Midbrain (tissue), 1 donor: ENCODE data around the gene AEBP1.
A peak's percentile ranks its signal among the peaks of the same experiment; 100 is the strongest.

Experiments
- DNase-seq: peaks from one replicate; lab custom pipeline; 2025; lab: John Stamatoyannopoulos, UW

The AEBP1 gene

DNA sequence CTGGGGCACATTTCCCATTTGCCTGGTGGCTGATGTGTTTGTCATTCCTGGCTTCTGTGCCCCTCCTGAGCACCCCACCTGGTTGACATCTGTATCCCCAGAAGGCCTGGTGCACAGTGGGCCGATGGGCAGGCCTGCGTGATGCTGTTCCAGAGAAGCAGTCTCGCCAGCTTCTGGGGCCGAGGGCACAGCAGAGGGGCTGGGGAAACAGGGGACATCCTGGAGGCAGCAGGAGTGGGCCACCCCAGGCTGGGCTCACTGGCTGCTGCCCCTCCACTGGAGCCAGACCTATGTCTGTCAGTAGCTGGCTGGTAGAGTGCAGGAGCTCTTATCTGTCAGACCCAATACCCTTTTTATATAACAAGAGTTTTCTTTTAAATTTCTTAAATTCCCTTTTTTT is 37.9 kb downstream of the AEBP1 start:
- no peak for DNase-seq

- no peak for DNase-seq
These were observed 39.6 kb downstream of the AEBP1 start for GRCh38 chr7:44143646-44144250.

DNA sequence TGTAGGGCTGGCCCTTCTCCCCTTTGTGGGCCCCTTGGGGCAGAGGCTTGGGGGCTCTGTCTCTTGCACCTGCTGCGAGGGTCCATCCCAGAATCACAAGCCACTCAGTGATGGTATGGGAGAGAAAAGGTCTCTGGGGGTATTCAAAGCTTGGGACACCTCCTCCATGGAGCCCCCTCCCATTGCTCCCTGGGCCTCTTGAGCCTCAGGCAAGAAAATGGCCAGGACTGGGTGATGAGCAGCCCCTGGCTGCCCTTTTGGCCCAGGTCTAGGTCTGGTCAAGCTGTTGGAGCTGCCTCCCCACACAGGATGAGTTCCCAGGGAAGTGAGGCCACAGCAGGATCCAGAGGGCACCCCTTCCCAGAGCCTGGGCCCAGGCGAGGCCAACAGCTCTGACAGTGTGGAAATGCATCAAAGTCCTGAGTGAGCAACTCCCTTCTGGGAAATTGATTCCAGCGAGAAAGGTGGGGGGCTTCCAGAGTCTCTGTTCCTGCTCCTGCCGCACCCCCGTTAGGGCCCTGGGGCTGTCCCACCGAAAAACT is 40.4 kb downstream of the AEBP1 start:
- DNase-seq: no peak

DNA sequence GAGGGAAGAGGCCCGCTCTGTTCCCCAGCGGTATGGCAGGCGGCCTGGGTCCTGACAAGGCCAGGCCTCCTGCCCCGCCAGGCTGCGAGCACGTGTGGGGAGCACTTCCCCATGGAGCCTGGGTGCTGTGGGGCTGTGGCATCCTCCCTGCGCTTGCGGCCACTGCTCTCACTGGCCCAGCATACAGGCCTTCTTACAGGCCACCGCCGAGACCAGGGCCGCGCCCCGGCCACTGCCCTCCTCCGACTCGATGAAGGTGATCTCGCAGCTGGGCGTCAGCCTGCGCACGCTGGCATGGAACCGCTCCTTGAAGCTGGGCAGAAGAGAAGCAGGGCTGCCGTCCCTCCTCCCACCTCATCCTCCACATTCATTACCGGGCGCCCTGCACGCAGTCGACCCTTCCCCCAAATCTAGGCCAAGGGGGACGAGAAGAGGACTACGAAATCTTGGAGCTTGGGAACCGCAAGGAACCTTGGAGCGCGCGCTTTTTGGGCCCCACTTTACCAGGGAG is 40.9 kb downstream of the AEBP1 start:
- no peak for DNase-seq

DNA sequence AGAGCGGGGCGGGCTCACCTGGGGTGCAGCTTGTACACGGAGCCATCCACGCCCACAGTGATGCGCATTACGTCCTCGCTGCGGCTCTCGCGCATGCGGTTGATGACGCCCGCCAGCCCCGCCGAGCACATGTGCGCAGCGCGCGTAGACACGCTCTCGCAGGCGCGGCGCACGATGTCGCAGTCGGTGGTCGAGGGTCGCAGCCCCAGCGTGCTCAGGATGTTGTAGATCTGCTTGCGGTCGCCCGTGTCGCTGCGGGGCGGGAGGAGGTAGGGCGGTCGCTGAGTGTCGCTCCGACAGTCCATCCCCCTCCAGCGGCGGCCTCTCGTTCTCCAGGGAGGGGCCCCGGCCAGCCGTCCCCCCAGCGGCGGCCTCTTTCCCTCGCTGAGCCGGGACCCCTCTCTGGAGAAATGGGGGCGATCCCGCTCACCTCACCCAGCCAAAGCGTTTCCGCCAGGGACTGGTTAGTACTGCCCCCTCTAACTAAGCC is 41.4 kb downstream of the AEBP1 start:
- peak; percentile 20 for DNase-seq

DNA sequence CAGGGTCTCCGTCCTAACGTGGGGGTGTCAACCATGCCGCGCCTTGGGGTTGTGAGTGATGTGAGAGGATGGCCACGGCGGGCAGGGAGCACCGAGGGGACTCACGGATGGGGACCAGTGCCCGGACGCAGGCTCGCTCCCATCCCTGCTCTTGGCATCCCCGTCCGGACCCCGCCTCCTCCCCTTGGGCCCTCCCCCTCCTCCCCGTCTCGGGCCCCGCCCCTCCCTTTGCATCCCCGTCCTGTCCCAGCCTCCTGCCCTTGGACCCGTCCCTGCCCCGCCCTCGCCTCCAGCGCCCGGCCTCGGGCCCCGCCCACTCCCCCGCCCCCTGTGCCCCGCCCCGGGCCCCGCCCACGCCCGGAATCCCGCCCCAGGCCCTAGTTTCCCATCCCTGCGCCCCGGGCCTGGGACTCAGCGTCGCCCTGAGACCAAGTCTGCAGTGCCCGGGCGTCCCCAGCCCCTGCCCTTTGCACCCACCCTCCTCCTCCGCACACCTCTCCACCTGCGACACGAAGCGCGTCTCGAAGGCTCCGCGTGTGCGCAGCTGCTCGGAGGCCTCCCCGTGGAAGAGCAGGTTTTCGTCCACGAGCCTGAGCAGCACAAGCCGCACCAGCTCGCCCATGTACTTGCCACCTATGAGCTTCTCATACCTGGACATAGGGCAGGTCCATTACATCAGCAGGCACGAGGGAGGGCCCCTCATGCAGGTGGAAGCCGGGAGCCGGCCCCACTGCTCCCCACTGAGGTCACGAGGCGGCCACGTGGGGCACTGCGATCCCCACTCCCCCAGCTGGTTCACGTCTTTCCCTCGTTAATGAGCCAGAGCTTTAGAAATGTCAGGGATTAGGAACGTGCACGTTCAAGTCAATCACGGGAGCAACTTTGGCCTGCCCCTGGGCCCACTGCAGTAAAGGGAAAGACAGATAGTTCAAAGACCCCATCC is 42.1 kb downstream of the AEBP1 start:
- peak; percentile 41 for DNase-seq

DNA sequence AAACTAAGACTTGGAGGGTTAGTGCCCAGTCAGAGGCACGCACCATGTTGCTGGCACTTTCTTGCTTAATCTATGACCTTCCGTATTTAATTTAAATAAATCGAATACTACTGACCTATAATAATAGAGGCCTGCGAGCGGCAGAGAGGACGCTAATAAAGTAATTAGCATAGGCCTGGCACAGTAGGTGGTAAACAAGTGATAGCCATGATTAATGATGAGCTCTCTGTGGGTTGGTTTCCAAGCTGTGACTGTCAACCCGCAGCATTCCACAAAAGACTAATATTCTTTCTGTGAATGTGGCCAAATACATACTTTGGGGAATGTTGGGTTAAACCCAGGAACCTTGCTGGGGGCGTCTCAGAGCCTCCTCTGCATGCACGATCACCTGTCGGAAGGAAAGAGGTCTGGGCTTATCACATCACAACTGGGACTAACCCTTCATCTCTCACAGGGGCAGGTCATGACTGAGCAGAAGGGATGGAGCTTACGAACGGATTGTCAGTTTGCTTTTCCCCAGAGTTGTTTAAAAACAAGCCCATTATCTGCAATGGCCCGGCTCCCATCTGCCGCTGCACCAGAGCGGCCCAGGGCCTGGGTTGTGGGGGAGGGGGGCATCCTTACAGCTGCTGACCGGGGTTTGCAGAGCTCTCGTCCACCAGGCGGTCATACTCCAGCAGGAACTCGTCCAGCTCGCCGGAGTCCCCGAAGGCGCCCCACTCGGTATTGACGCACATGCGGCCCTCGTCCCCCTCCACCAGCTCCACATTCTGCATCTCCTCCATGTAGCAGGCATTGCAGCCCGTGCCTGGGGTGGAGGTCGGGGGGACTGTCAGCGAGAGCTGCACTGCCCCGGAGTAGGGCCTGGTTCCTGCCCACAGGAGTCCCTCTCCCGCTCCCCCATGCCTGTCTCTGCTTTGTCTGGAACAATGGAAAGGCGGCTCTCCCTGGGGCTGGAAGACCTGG is 43.2 kb downstream of the AEBP1 start:
- DNase-seq: no peak

DNA sequence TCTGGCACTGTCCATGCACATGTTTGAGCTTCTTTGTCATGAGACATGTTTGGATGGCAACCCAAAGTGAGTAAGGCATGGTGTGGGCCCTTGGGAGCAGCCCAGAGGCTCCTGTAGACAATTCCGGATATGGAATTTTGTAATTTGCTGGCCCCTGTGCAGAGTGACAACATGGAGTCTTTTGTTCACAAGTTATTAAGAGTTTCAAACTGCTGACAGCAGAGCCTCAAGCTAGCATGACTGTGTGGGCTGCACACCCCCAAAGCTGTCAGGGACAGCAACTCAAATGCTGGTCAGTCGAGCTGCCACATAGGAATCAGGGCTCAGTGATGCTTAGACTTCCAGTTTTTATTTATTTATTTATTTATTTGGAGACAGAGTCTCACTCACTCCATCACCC is 44.0 kb downstream of the AEBP1 start:
- no peak for DNase-seq

DNA sequence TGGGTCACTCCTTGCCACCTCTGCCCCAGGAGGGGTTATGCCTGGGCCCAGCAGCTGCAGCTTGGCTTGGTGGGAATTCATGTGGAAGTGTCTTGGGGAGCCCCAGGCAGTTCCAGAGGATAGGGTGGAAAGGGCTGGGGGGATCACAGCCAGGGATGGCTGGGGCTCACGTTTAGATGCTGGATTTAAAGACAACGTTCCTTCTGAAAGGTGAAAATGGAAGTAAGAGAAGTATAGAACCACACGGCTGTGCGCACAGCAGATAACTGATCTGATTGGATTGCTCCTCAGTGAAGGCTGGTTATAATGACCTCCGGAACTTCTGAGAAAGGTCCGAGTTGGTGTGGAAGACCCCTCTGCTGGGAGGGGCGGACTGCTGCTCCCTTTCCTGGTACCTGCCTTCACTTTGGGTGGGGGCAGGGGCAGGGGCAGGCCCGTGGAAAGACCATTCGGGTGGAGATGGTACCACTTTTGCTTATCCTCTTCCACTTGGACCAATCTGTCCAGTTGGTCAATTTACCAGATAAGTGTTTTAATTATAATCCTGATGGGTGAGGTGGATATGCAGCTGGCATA is 44.9 kb downstream of the AEBP1 start:
- no peak for DNase-seq

- DNase-seq: no peak
These were observed 45.7 kb downstream of the AEBP1 start for GRCh38 chr7:44149571-44150465.

- no peak for DNase-seq
These were observed 46.3 kb downstream of the AEBP1 start for GRCh38 chr7:44150466-44150832.

DNA sequence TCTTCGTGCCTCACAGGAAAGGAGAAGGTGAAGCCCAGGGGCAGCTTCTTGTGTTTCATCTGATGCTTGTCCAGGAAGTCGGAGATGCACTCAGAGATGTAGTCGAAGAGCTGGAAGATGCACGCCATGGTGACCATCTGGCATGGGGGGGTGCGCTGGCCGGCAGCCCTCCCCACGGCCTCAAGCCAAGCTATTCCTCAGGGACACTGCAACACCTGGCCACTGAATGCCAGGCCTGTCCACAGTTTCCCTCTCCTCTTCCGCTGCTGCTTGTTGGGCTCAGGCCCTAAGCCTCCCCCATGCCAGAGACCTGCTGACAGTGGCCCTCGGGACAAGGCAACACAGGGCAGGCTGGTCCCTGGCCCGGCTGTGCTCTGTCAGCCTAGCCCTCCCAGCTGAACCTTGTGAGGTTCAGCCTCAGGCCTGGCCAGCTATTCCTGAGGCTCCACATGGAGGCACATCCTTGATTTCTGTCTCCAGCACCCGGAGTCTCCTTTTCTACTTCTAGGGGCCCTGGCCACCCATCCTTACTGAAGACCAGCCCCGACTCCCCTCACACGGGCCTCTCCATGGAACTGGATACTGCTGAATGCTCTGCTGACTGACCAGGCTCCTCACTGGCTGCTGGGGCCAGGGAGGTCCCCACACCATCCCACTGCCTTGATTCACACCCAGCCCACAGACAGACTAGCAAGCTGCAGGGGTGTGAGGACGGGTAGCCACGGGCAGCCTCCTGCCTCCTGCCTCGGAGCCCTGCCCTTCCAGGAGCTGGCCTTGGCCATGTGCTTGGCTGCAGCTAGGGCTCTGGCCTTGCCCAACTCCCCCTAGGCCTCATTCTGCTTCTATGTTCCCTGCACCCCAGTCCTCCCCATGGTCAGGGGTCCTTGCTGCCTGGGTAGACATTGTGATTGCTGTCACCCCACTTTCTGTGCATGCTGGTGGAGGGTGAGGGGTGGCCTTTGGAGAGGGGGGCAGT is 47.1 kb downstream of the AEBP1 start:
- no peak for DNase-seq

DNA sequence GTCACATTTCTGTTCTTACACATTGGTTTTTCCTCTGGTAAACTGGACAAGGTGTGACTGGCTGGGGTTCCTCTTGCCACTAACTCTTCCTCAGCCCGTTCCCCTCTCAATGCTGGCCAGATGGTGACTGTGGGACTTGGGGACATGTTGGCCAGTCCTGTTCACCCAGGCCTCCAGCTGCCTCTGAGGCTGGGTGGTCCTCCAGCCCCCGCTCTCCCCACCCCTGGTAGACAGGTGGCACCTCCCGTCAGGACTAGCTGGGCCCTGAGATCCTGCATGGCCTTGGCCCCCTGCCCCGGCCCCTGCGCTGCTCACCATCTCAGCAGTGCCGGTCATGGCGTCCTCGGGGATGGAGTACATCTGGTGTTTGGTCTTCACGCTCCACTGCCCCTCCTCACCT is 47.8 kb downstream of the AEBP1 start:
- no peak for DNase-seq

- DNase-seq: no peak
These were observed 49.1 kb downstream of the AEBP1 start for GRCh38 chr7:44152971-44153947.

GRCh38 chr7:44153948-44154335 is 49.8 kb downstream of the AEBP1 start:
- no peak for DNase-seq

DNA sequence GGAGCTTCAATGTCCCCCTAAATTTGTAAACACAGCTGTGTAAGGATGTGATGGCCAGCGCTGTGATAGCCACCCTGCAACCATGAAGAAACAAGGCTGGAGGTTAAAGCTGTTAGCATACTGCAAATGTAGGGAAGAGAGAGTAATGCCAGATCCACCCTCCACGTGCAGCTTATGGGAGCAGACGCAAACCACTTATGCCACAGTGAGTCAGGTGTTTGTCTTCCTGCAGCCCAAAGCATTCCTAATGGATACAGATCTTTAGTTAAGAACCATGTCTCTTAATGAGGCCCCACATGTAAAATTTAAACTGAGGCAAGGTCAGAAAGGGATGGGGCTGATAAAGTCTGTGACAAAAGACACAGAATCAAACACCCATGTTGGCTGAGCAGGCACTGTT is 50.6 kb downstream of the AEBP1 start:
- no peak for DNase-seq

- no peak for DNase-seq
These were observed 51.3 kb downstream of the AEBP1 start for GRCh38 chr7:44155191-44156185.
